ENCODE results near the gene NTRK2.

DNA sequence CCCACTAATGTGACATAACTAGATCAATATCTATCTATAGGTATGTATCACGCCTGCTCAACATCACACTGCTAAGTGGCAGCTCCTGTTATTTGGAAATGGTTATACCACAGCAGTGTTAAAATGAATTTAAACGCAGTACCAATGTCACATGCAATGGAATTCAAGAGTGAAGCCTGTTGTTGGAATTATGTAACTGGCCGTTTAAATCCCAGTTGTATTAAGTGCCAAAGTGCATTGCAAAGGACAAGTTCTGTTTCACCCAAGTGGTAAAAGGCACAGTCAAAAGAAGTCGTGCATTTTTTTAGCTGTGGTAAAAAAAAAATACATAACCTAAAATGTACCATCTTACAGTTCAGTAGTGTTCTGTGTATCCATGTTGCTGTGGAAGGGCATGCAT, 4.3 kb downstream of the NTRK2 start:
- TF ChIP-seq, protein P1, sequence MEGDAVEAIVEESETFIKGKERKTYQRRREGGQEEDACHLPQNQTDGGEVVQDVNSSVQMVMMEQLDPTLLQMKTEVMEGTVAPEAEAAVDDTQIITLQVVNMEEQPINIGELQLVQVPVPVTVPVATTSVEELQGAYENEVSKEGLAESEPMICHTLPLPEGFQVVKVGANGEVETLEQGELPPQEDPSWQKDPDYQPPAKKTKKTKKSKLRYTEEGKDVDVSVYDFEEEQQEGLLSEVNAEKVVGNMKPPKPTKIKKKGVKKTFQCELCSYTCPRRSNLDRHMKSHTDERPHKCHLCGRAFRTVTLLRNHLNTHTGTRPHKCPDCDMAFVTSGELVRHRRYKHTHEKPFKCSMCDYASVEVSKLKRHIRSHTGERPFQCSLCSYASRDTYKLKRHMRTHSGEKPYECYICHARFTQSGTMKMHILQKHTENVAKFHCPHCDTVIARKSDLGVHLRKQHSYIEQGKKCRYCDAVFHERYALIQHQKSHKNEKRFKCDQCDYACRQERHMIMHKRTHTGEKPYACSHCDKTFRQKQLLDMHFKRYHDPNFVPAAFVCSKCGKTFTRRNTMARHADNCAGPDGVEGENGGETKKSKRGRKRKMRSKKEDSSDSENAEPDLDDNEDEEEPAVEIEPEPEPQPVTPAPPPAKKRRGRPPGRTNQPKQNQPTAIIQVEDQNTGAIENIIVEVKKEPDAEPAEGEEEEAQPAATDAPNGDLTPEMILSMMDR (IDR thresholded peaks at IDR 0.05): no peak
- TF ChIP-seq POLR2A (IDR thresholded peaks at IDR 0.05): no peak
- TF ChIP-seq POLR2AphosphoS5 (IDR thresholded peaks at IDR 0.05): no peak
- TF ChIP-seq EP300 (IDR thresholded peaks at IDR 0.05): no peak
